ENCODE results near the gene LUZP4.
"Not testable (repeated sequence)": the region's sequence is repeated elsewhere in the genome, so short reads cannot be mapped to it uniquely, and the experiment has no call there.

The LUZP4 gene, protein sequence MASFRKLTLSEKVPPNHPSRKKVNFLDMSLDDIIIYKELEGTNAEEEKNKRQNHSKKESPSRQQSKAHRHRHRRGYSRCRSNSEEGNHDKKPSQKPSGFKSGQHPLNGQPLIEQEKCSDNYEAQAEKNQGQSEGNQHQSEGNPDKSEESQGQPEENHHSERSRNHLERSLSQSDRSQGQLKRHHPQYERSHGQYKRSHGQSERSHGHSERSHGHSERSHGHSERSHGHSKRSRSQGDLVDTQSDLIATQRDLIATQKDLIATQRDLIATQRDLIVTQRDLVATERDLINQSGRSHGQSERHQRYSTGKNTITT

DNA sequence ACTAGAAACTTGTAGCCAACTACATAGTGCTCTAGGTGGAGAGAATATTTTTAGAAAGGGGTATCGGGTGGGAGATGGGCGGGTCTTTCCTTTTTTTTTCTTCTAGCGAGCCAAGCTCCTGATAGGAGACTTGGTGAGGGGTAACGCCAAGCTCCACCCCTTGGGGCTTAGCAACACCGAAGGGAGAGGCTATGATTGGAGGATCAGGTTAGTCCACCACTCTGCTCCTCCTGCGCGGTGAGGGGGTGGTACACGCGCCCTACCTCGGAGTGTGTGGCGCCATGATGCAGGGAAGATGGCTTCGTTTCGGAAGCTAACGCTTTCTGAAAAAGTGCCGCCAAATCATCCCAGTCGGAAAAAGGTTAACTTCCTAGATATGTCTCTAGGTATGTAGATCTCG is at the start of gene LUZP4:
LUZP4 (plus strand) TSS at position 251 of the 400 bp plus-strand sequence; CDS start at position 296, 45 bp downstream.
- no peak for DNase-seq

DNA sequence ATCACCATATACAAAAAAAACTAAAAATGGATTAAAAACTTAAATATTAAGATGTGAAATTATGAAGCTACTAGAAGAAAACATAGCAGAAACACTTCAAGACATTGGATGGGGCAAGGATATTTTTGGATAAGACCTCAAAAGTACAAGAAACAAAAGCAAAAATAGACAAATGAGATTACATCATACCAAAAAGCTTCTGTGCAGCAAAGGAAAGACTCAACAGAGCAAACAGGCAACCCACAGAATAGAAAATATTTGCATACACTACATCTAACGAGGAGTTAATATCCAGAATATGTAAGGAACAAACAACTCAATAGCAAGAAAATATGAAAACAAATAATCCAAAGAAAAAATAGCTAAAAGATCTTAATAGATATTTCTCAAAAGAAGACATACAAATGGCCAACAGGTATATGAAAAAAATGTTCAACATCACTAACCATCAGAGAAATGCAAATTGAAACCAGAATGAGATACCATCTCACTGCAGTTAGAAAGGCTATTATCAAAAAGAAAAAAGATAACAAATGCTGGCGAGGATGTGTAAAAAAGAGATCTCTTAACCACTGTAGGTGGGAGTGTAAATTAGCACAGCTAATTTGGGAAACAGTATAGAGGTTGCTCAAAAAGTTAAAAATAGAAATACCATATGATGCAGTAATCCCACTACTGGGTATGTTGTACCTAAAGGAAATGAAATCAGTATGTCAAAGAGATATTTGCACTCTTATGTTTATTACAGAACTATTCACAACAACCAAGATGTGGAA is 37.9 kb upstream of the LUZP4 start:
- DNase-seq: no peak

DNA sequence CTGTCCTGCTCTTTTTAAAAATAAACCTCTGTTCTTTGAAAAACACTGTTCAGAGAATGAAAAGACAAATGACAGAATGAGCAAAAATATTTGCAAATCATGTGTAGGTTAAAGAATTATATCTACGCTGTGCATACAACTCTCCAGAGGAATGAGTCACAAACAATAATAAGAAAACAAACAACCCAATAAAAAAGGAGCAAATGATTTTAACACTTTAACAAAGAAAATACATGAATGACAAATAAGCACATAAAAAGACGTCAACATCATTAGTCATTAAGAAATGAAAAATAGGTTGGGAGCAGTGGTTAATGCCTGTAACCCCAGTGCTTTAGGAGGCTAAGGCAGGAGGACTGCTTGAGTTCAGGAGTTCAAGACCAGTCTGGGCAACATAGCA is 34.5 kb upstream of the LUZP4 start:
- DNase-seq: no peak

DNA sequence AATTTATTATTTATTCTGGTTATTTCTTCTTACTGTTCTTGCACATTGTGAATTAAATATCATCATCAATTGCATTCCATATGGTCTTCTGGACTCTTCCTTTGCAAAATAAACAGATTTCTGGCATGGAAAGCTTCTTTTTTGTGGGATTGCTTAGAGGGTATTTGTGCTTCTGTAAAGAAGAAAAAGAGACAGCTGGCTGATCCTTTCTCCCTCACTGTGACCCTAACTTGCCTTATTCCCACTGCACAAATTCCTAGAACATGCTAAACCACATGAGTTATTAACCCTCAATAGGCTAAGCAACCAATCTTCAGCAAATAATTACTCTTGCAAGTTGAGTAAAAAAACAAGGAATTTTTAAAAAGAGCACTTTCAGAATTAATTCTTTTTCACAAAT is 31.8 kb upstream of the LUZP4 start:
- DNase-seq: no peak

DNA sequence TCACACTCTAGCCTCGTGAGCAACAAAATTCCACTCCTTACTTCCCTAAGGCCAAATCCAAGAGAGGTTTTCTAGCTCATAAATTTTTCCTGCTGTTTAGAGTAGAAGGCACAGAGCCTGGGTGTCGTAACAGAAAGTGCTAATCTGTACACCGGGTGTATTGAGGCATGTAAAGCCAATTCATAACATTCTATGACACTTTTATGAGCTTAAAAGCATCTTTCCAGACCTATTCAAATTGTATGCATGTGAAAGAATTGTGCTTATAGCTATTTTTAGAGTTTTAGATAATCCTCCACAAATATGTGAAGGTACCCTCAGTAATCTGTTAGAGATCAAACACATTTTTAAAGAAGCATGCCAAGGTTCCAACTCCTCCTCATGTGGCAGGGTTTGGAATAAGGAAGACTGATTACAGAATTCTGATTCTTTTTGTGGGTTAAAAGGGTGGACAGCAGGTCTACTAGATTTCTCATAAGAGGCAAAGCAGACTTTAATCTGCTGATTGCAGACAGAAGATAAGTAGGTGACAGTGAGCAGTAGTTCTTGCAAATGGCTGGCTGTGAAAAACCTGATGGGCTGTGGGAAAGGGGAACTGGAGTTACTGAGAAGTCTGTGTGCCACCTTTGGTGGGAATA is 30.2 kb upstream of the LUZP4 start:
- DNase-seq: no peak

DNA sequence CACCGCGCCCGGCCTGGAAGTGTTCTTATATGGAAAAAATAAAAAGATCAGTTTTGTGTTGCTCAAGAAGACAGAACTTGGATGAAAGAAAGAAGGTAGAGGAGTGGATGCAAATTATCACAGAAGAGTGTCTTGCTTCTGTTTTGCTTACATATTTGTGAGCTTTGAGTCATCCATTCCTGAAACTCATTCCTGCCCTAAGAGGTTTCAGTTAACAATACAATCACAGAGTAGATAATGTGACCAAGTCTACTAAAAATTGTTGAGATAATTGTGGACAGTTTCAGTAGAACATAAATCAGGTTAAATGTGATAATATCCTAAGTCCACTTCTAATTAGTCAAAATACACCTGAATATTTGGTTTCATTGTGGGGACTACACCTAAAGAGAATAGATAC is 29.2 kb upstream of the LUZP4 start:
- DNase-seq: no peak

DNA sequence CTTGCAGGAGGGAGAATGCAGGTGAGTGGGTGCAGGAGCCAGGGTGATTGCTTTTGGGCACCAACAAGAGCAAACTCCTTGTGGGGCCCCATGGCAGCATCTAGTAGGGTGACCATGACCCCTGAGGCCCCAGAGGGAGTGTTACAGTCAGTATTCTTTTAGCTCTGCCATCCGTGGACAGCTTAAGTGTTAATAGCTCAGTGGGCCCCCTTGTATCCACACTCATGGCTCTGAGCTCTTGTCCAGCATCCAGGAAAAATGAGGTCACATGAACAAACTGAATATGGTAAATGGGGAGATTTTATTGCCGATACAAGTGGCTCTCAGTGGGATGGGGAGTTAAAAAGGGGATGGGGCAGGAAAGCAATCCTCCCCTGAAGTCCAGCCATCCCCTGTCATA is 28.4 kb upstream of the LUZP4 start:
- DNase-seq: no peak

DNA sequence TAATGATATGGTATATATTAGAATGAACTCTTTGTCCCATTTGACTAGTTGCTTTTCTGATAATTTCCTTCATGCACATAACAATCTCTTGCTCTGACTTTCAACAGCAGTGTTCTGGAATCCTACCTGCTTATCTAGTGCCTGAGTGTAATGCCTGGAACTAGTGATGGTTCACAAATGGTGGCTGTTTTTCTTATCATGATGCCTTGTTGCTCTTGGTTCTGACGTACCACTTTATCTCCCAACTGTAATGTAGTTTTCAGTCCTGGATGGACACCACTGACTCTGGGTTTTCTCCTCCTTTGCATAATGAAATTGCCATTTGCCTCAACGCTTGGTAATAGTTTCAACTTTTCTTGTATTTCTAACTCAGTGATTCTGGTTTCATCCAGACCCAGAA is 25.5 kb upstream of the LUZP4 start:
- no peak for DNase-seq

DNA sequence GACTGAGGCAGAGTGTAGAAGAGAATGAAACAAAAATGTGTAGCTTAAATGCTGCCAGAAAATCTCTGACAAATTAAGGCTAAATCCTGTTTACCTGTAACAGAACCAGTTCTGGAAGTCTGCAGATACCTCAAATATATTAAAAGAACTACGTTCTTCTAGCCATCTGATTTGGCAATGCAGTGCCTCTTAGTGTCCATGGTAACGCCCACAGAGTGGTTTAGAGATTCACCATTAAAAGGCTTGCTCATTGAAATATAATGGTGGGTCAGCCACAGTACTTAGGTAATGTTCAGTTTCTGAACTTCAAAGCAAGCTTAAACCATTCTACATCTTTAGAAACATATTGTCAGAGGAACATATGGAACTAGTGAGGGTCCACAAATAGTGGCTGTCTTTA is 23.2 kb upstream of the LUZP4 start:
- no peak for DNase-seq

DNA sequence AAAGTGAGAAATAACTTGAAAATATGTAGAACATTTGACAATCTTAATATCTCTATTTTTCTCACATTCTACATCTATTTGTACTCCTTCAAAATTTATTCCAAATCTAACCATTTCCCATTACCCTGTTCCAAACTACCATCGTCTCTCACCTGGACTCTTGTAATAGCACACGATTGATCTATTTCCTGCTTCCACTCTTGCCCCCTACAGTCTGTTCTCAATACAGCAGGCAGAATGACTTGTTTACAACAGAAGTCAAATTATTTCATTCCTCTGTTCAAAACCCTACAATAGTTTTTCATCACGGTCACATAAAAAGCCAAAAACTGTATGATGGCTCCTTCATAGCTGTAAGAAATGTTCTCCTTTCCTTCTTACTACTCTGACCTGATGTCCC is 21.1 kb upstream of the LUZP4 start:
- no peak for DNase-seq

DNA sequence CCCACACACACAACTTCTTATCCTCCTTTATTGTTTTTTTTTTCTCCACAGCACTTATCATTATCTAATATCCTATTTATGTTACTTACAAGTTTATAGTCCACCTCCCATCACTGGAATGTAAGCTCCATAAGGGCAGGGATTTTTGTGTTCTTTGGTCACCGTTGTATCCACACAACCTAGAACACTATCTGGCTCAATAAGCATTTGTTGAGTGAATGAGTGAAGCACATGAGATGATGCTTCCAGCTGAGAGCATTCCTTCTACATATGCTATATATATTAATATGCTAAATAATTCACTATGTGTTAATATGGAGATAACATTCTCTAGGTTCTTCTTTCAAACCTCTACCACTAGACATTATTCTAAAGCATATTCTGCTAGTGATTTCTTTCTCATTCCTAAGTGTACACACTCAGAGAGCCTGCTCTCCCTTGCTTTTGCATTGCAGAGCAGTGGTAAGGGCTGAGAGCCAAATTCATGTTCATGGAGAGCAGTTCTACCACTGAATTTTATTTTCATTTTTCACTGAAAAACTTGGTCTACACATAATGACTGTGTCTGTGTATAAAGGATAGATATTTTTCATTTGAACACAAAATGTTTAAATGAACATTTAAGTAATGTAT is 20.3 kb upstream of the LUZP4 start:
- DNase-seq: no peak

DNA sequence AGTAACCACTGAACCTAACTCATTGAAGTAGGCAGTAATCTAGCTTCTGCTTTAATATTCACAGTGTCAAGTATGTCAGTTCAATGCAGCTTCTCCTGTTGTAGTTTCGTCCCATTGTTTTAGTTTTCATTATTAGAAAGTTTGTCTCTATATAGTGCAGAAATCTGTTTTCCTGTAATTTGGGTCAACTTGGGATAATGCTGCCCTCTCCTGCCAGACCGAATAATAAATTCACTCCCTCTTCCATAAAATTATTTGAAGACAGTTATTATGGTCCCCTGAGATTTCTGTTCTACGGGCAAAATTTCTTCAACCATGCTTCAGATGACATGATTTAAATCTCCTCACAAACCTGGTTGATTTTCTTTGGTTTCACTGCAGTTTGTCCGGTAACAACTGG is 4.6 kb upstream of the LUZP4 start:
- no peak for DNase-seq

DNA sequence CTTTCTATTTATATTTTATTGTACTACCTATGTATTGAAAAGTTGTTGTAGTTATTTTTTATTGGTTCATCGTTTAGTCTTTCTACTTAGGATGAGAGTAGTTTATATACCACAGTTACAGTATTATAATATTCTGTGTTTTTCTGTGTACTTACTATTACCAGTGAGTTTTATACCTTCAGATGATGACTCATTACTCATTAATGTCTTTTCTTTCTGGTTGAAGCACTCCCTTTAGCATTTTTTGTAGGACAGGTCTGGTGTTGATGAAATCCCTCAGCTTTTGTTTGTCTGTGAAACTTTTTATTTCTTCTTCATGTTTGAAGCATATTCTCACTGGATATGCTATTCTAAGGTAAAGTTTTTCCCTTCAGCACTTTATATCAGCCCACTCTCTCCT is 7.7 kb downstream of the LUZP4 start:
- DNase-seq: no peak

DNA sequence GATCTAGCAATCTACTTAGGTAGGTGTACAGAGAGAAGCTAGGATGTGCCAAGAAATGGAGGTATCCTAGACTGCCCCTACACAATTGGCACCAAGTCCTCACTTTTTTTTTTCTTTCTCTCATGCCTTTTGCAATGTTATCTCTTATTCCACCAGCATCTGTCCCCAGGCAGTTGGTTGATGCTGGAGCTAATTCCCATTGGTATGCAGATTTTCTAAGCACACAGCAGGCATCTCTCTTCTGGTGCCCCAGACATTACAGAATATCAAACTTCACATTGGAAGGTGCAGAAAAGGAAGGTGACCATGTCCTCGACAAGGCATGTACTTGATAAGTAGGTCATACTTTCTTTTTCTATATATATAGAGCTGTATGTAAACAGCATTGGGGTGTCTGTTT is 21.6 kb downstream of the LUZP4 start:
- DNase-seq: no peak

DNA sequence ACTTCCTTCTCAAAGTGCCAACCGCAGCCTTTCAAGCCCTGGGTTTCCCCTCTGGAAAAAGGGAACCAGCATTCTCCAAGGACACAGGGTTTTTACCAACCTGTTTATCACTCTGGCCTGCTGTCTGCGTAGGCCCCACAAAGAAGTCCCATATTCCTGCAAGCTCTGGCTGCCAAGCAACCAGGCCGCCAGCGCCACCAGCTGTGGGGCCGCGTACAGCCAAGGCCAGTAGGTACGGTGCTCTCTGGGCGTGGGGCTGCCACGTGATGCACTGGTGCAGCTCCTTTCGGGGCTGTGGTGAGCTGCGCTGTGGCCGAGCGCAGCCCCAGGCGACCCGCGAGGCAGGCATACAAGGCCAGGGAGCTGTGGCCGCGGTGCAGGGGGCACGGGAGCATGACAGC is 22.1 kb downstream of the LUZP4 start:
- no peak for DNase-seq

DNA sequence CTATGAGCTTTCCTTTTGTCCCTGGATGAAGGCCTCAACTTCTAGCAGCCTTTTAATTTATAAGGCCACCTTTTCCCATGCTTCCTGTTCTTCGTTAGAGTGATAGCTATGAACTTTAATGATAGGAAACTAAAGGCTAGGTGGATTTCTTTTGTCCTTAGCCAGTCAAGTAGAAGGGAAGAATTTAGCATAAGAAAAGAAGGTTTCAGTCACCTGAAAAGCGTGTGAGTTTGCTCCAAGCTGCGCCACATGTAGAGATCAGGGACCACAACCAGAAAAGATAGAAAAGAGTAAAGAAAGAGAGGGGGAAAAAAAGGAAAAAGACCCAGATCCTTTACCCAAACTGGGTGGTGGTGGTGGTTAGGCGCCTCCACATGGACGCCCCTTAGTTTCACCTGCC is 28.6 kb downstream of the LUZP4 start:
- DNase-seq: no peak

DNA sequence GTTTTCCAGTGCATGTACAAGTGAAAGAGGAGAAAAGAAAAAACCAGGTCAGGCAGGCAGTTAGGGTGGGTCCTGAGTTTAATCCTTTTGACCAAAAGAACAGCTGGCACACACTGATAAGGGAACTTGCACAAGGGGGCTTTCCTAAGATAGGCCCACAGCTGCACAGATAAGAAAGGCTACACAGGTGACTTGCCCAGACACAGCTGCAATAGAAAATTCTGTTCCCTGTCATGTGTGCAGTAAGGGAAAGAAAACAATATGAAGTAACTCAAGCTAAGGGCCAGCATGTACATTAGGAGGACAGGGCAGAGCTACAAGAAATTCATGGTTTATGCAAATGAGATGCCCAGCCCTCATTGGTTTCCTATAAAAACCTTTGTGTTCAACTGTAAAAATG is 32.9 kb downstream of the LUZP4 start:
- no peak for DNase-seq

DNA sequence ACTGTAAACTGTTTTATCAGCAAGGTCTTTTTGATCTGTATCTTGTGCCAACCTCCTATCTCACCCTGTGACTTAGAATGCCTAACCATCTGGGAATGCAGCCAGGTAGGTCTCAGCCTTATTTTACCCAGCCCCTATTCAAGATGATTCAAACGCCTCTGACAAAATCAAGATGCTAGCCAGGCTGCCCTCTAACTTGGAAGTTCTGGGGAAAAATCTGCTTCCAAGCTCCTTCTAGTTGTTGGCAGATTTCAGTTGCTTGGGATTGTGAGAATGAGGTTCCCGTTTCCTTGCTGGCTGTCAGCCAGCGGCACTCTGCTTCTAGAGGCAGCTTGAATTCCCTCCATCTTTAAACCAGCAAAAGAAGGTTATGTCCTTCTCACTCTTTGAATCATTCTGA is 34.7 kb downstream of the LUZP4 start:
- DNase-seq: no peak

DNA sequence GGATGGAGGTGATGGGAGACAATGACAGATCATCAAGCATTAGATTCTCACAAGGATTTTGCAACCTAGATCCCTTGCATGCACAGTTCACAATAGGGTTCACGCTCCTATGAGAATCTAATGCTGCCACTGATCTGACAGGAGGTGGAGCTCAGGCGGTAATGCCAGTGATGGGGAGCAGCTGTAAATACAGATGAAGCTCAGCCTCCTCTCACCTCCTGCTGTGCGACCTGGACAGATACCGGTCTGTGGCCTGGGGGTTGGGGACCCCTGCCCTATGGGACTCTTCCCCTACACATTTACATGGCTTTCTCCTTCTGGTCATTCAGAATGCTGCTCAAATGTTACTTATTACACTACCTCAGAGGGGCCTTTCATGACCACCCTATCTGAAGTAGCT is 39.8 kb downstream of the LUZP4 start:
- DNase-seq: not testable (repeated sequence)

DNA sequence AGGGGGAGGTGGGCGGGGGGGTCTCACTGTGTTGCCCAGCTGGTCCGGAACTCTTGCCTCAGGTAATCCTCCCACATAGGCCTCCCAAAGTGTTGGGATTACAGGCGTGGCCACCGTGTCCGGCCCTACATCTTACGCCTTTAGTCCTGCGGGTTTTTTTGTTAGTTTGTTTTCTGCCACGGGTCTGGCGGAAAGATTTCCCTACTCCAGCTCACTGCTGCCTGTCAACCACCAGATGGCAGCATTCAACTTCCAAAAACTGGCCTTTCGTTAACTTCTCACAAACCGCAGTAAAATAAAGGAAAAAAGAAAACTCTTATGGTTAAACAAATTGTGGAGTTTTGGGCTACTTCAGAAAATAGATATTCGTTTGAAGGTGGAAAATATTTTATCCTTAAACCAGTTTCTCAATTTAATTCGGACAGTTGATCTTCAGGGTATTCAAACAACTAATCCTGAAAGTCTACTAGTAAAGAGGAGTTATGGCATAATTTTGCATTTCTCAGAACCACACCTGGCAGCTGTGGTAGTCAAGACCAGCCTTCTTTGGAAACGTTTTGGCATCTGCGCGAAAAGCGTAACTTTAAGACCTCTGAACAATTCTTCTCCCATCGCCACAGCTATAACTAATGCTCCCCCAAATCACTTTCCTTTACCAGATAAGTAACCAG is 41.1 kb downstream of the LUZP4 start:
- DNase-seq: peak; percentile 34

DNA sequence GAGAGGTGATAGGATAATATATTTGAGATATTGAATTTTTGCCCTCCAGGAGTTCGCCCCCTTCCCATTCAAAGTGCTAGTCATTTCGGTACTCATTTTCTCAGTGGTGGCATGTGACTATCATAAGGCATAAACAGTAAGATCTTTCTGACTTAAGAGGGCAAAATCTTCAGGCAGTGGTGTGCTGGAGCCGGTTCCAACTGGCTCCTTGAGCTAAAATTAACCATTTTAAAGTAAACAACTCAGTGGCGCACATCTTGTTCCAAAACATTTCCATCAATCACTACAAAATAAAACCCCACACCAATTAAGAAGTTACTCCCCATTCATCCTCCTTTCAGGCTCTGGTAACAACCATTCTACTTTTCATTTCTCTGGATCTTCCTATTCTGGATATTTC is 43.3 kb downstream of the LUZP4 start:
- DNase-seq: no peak

DNA sequence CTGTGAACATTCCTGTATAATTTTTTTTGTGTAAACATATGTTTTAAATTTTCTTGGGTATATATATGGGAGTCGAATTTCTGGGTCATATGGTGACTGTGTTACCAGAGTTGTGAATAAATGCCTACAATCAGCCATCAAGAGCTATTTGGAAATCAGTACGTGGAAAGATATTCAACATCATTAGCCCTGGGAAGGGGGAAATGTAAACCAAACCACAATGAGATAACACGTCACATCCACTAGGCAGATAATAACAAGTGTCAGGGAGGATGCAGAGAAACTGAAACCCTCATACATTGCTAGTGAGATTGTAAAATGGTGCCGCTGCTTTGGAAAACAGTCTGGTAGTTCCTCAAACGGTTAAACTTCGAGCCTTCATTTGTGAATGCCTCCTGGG is 43.9 kb downstream of the LUZP4 start:
- no peak for DNase-seq

DNA sequence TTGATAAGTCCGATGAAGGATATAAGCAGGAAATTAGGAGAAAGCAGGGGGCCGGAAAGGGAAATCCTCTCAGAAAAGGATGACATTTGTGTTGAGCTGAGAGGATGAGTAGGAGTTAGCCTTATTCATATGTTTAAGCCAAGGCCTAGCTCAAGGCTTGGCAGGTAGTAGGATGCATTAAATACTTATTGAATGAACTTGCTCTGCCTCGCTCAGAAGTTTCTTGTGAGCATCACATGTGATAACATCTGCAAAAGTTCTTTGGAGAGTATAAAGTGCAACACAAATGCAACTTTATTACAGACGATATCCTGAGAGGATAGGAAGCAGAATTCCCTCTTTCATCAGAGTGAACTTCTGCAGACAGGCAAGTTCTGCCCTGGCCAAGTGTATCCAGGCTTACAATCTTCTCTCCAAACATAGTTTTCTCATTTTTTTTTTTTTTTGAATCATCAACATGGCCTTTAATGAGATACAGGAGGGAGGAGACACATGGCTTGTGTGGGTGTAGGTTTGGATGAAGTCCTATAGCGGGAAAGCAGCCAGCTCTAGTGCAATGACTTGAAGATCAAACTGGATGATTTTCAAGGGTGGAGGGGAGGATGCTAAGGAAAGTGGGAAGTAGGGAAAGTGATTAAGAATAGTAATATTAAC is 48.1 kb downstream of the LUZP4 start:
- DNase-seq: no peak
